ENCODE data around the gene TSPAN5.
"Not testable (repeated sequence)": the region's sequence is repeated elsewhere in the genome, so short reads cannot be mapped to it uniquely, and the experiment has no call there.

Gene TSPAN5

GRCh38 chr4:98481167-98481566, 177.2 kb downstream of the TSPAN5 start:
- Histone ChIP-seq H3K36me3 (ENCODE audit: insufficient read depth, low read length) (peaks cover 6% of the 10 kb centered on the region), H2AFZ (ENCODE audit: low read depth, low read length) (no peak overlapping the region), H3K4me3 (ENCODE audit: low read length) (no peak overlapping the region), H3K9me3 (ENCODE audit: low read length) (no peaks in the 10 kb centered on the region), H3K4me1 (ENCODE audit: insufficient read depth, low read length) (no peaks in the 10 kb centered on the region), H3K27me3 (ENCODE audit: insufficient read depth, low read length) (no peaks in the 10 kb centered on the region)

- Histone ChIP-seq H3K36me3 (ENCODE audit: insufficient read depth, low read length) (peaks cover 4% of the 10 kb centered on the region), H2AFZ (ENCODE audit: low read depth, low read length) (no peak overlapping the region), H3K4me1 (ENCODE audit: insufficient read depth, low read length) (no peaks in the 10 kb centered on the region), H3K4me3 (ENCODE audit: low read length) (no peak overlapping the region), H3K9me3 (ENCODE audit: low read length) (no peaks in the 10 kb centered on the region), H3K27me3 (ENCODE audit: insufficient read depth, low read length) (no peaks in the 10 kb centered on the region)
Measured at GRCh38 chr4:98480535-98480934, 177.9 kb downstream of the TSPAN5 start.

- not testable (repeated sequence) for H2AFZ ChIP-seq (ENCODE audit: low read depth, low read length); H3K36me3 ChIP-seq (ENCODE audit: insufficient read depth, low read length); H3K27me3 ChIP-seq (ENCODE audit: insufficient read depth, low read length); H3K4me3 ChIP-seq (ENCODE audit: low read length); H3K9me3 ChIP-seq (ENCODE audit: low read length); H3K4me1 ChIP-seq (ENCODE audit: insufficient read depth, low read length)
Measured at GRCh38 chr4:98479590-98479989, 178.8 kb downstream of the TSPAN5 start.

DNA sequence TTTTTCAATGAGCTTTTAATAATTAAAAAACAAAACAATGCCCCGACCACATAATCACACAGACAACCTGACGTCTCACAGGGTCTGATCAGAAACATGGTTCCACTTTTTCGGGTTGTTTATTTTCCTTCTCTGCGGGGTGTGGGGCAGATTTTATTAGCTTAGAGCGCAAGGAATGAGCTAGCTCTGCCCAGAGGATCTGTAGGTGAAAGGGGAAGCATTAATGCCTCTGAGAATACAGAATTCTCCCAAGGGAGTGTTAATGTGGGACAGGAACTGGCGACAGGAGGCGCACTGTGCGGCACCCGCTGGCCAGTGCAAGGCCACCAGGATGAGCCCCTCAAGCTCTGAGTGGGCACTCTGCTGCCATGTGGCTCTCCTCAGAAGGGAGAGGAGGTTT, 181.5 kb downstream of the TSPAN5 start:
- H3K4me3 ChIP-seq (ENCODE audit: low read length), result no peak overlapping the region
- no peaks in the 10 kb centered on the region for H3K27me3 ChIP-seq (ENCODE audit: insufficient read depth, low read length)
- H2AFZ ChIP-seq (ENCODE audit: low read depth, low read length), result no peak overlapping the region
- H3K36me3 ChIP-seq (ENCODE audit: insufficient read depth, low read length), result peaks cover 15% of the 10 kb centered on the region
- H3K9me3 ChIP-seq (ENCODE audit: low read length), result no peaks in the 10 kb centered on the region
- H3K4me1 ChIP-seq (ENCODE audit: insufficient read depth, low read length), result no peaks in the 10 kb centered on the region

DNA sequence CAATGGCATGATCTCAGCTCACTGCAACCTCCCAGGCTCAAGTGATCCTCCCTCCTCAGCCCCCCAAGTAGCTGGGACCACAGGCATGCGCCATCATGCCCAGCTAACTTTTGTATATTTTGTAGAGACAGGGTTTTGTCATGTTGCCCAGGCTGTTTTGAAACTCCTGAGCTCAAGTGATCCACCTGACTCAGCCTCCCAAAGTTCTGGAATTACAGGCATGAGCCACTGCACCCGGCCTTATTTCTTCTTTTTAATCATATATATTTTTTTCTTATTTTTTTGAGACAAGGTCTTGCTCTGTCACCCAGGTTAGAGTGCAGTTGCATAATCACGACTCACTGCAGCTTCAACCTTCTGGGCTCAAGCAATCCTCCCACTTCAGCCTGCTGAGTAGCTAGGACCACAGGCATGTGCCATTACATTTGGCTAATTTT, 184.0 kb downstream of the TSPAN5 start:
- H3K4me3 ChIP-seq (ENCODE audit: low read length), result no peak overlapping the region
- H3K36me3 ChIP-seq (ENCODE audit: insufficient read depth, low read length), result peaks cover 26% of the 10 kb centered on the region
- no peaks in the 10 kb centered on the region for H3K27me3 ChIP-seq (ENCODE audit: insufficient read depth, low read length)
- no peak overlapping the region for H2AFZ ChIP-seq (ENCODE audit: low read depth, low read length)
- no peaks in the 10 kb centered on the region for H3K9me3 ChIP-seq (ENCODE audit: low read length)
- H3K4me1 ChIP-seq (ENCODE audit: insufficient read depth, low read length), result no peaks in the 10 kb centered on the region

DNA sequence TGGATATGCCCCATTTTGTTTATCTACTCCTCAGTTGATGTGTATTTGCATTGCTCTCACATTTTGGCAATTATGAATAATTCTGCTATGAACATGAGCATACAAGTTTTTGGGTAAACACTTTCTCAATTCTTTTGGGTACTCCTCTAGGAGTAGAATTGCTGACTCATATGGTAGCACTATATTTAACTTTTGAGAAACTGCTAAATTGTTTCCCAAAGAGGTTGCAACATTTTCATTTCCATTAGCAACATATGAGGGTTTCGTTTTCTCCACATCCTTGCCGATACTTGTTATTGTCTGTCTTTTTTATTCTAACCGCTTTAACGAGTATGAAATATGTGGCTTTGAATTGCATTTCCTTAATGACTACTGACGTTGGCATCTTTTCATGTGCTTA, 185.4 kb downstream of the TSPAN5 start:
- no peaks in the 10 kb centered on the region for H3K27me3 ChIP-seq (ENCODE audit: insufficient read depth, low read length)
- H3K9me3 ChIP-seq (ENCODE audit: low read length), result no peaks in the 10 kb centered on the region
- peaks cover 23% of the 10 kb centered on the region for H3K36me3 ChIP-seq (ENCODE audit: insufficient read depth, low read length)
- H3K4me1 ChIP-seq (ENCODE audit: insufficient read depth, low read length), result peaks cover 6% of the 10 kb centered on the region
- H3K4me3 ChIP-seq (ENCODE audit: low read length), result no peak overlapping the region
- H2AFZ ChIP-seq (ENCODE audit: low read depth, low read length), result no peak overlapping the region

DNA sequence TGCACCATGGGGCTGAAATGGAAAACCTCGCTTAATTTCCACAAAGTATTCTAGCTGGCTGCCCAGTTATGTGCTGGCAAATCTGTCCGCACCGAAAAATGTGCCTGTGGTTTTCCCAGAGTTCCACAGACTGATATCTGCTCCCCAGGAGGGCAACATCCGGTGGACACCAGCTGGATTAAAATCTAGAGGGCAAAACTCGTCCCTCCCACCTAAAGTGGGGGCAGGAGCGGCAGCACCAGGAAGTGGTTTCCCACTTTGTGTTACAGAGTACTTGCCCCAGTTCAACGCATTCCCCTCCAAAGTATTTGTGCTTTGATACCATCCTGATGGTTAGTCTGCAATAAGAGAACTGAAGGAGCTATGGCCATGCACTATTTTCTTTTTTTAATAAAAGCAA, 187.6 kb downstream of the TSPAN5 start:
- Histone ChIP-seq H2AFZ (ENCODE audit: low read depth, low read length) (no peak overlapping the region), H3K36me3 (ENCODE audit: insufficient read depth, low read length) (peaks cover 22% of the 10 kb centered on the region), H3K27me3 (ENCODE audit: insufficient read depth, low read length) (no peaks in the 10 kb centered on the region), H3K9me3 (ENCODE audit: low read length) (no peaks in the 10 kb centered on the region), H3K4me3 (ENCODE audit: low read length) (no peak overlapping the region), H3K4me1 (ENCODE audit: insufficient read depth, low read length) (peaks cover 6% of the 10 kb centered on the region)

DNA sequence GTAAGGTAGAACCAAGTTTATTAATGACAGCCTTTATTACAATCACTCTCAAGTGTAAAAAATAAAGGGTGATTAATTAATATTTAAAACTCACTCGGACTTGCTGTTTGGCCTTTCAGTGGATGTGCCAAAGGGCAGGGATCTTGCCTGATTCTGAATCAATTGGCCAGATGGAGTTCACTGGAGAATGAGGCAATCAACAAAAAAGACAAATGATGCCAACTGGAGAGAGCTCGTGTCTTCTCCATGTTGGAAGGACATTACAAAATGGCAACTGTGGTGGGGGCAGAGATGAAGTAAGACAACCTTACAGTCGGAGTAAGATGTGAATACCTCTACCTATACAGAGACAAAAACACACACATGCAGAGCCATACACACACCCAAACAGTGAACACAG, 188.0 kb downstream of the TSPAN5 start:
- H3K4me3 ChIP-seq (ENCODE audit: low read length), result no peak overlapping the region
- H2AFZ ChIP-seq (ENCODE audit: low read depth, low read length), result no peak overlapping the region
- no peaks in the 10 kb centered on the region for H3K9me3 ChIP-seq (ENCODE audit: low read length)
- peaks cover 22% of the 10 kb centered on the region for H3K36me3 ChIP-seq (ENCODE audit: insufficient read depth, low read length)
- H3K27me3 ChIP-seq (ENCODE audit: insufficient read depth, low read length), result no peaks in the 10 kb centered on the region
- peaks cover 6% of the 10 kb centered on the region for H3K4me1 ChIP-seq (ENCODE audit: insufficient read depth, low read length)

DNA sequence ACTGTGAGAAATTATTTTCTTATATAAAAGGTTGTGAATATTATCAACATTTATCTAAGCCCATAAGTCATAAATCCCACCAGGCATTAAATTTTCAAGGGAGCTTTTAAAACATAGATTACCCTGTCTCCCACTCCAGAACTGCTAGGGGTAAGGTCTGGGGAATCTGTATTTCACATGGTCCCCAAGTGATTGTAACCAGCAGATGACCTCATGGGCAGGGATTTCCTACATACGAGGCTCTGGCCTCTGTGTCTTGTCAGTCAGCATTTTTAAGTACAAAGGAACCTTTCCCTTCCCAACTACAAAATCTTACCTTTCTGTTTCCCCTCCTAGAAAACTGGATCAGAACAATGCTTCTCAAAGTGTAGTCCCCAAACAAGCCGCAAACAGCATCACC, 188.6 kb downstream of the TSPAN5 start:
- H3K4me1 ChIP-seq (ENCODE audit: insufficient read depth, low read length), result peaks cover 6% of the 10 kb centered on the region
- no peaks in the 10 kb centered on the region for H3K9me3 ChIP-seq (ENCODE audit: low read length)
- no peak overlapping the region for H3K4me3 ChIP-seq (ENCODE audit: low read length)
- no peaks in the 10 kb centered on the region for H3K27me3 ChIP-seq (ENCODE audit: insufficient read depth, low read length)
- no peak overlapping the region for H2AFZ ChIP-seq (ENCODE audit: low read depth, low read length)
- peaks cover 22% of the 10 kb centered on the region for H3K36me3 ChIP-seq (ENCODE audit: insufficient read depth, low read length)

GRCh38 chr4:98468709-98469108, 189.7 kb downstream of the TSPAN5 start:
- H3K9me3 ChIP-seq (ENCODE audit: low read length), result no peaks in the 10 kb centered on the region
- H3K4me1 ChIP-seq (ENCODE audit: insufficient read depth, low read length), result peaks cover 6% of the 10 kb centered on the region
- no peaks in the 10 kb centered on the region for H3K27me3 ChIP-seq (ENCODE audit: insufficient read depth, low read length)
- no peak overlapping the region for H3K4me3 ChIP-seq (ENCODE audit: low read length)
- peaks cover 22% of the 10 kb centered on the region for H3K36me3 ChIP-seq (ENCODE audit: insufficient read depth, low read length)
- H2AFZ ChIP-seq (ENCODE audit: low read depth, low read length), result no peak overlapping the region

DNA sequence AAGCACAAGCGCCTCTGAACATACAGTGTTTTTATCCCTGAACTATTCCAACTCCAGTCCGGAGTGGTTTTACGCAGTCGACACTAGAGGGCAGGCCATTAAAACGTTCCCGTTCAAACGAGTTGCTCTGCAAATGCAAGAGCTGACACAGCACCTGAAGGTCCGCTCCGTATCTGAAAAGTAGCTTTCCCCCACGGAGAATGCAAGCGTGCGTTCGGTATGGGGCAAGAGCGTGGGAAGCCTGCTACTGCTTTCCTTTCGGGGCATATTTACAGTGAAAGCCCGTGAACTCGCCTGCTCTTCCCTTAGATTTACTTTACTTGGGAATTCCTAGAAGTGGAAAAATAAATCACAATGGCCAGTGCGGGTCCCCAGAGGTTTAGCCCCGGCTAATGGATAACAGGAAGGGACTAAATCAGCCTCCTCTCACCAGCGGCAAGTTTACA, 190.8 kb downstream of the TSPAN5 start:
- Histone ChIP-seq H3K27me3 (ENCODE audit: insufficient read depth, low read length) (no peaks in the 10 kb centered on the region), H3K36me3 (ENCODE audit: insufficient read depth, low read length) (peaks cover 16% of the 10 kb centered on the region), H3K9me3 (ENCODE audit: low read length) (no peaks in the 10 kb centered on the region), H2AFZ (ENCODE audit: low read depth, low read length) (peak overlapping the region; percentile 52), H3K4me3 (ENCODE audit: low read length) (peak overlapping the region; percentile 41), H3K4me1 (ENCODE audit: insufficient read depth, low read length) (peaks cover 6% of the 10 kb centered on the region)

GRCh38 chr4:98466868-98467599, 191.4 kb downstream of the TSPAN5 start:
- Histone ChIP-seq H3K9me3 (ENCODE audit: low read length) (no peaks in the 10 kb centered on the region), H3K27me3 (ENCODE audit: insufficient read depth, low read length) (no peaks in the 10 kb centered on the region), H2AFZ (ENCODE audit: low read depth, low read length) (no peak overlapping the region), H3K4me3 (ENCODE audit: low read length) (no peak overlapping the region), H3K36me3 (ENCODE audit: insufficient read depth, low read length) (peaks cover 11% of the 10 kb centered on the region), H3K4me1 (ENCODE audit: insufficient read depth, low read length) (peaks cover 6% of the 10 kb centered on the region)

DNA sequence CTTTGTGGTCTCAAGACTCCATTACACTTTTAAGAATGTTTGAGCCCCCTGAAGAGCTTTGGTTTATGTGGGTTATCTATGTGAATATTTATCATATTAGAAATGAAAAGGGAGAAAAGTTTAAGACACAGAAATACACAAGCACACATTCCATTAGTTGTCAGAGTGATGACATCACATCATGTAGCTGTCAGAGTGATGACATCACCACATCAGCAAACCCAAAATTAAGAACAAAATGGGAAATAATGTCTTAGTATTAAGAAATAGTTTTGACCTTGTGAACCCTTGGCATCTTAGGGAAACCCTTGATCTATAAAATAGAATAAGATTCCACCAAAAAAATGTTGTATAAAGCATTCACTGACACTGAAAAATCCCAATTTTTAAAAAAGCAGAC, 195.9 kb downstream of the TSPAN5 start:
- Histone ChIP-seq H3K4me1 (ENCODE audit: insufficient read depth, low read length) (no peaks in the 10 kb centered on the region), H3K36me3 (ENCODE audit: insufficient read depth, low read length) (no peaks in the 10 kb centered on the region), H3K4me3 (ENCODE audit: low read length) (no peak overlapping the region), H2AFZ (ENCODE audit: low read depth, low read length) (no peak overlapping the region), H3K27me3 (ENCODE audit: insufficient read depth, low read length) (no peaks in the 10 kb centered on the region), H3K9me3 (ENCODE audit: low read length) (no peaks in the 10 kb centered on the region)

Data from neuron (in vitro differentiated cells).